ACC112 (cell line): Measurements from ENCODE around the gene PGBD1.

Experiments
- H2AFZ ChIP-seq: fragments of 200-600 bp; sonication (generic); one replicate; pipeline ENCODE4 v1.6.0; 2017; ENCODE audit warnings: antibody characterized with exemption, low read length; ENCODE audit not compliant: unreplicated experiment
- H3K27ac ChIP-seq: fragments of 200-600 bp; sonication (generic); 2 replicates; pipeline ENCODE4 v1.5.1; 2014; ENCODE audit warnings: low read depth, mild to moderate bottlenecking, antibody characterized with exemption, low read length, moderate library complexity
- H3K27me3 ChIP-seq: fragments of 200-600 bp; sonication (generic); 2 replicates; pipeline ENCODE4 v1.6.1; 2014; ENCODE audit warnings: mild to moderate bottlenecking, antibody characterized with exemption, low read length, moderate library complexity, mixed read lengths; ENCODE audit not compliant: insufficient read depth
- H3K36me3 ChIP-seq: fragments of 200-600 bp; sonication (generic); 2 replicates; pipeline ENCODE4 v1.6.1; 2016; ENCODE audit warnings: mild to moderate bottlenecking, antibody characterized with exemption, low read length, moderate library complexity, mixed read lengths; ENCODE audit not compliant: insufficient read depth
- H3K4me1 ChIP-seq: fragments of 200-600 bp; sonication (generic); one replicate; pipeline ENCODE4 v1.6.1; 2016; ENCODE audit warnings: low read length, mixed read lengths; ENCODE audit not compliant: insufficient read depth, unreplicated experiment, control insufficient read depth
- H3K4me3 ChIP-seq: fragments of 200-600 bp; sonication (generic); 2 replicates; pipeline ENCODE4 v1.5.1; 2014; ENCODE audit warnings: mild to moderate bottlenecking, low read depth, low read length
- H3K79me2 ChIP-seq: fragments of 200-600 bp; sonication (generic); one replicate; pipeline ENCODE4 v1.6.0; 2016; ENCODE audit warnings: low read length; ENCODE audit not compliant: control insufficient read depth, unreplicated experiment, insufficient read depth

The PGBD1 gene

GRCh38 chr6:28252009-28252975 lies 29.1 kb upstream of the PGBD1 start, which contains the start of gene ZKSCAN4:
ZKSCAN4 (minus strand) TSS chr6:28252269; CDS start chr6:28251980, 289 bp downstream.
- Histone ChIP-seq H3K79me2 (peaks cover 12% of the 10 kb centered on the region), H3K27me3 (no peaks in the 10 kb centered on the region), H2AFZ (peak within 1 kb of the TSS; percentile 94), H3K4me3 (peak within 1 kb of the TSS; percentile 92), H3K27ac (no peak within 1 kb of the TSS; the same call in 1 of the 2 replicates), H3K4me1 (peaks cover 25% of the 10 kb centered on the region), H3K36me3 (no peaks in the 10 kb centered on the region)

GRCh38 chr6:28254121-28254519 lies 27.3 kb upstream of the PGBD1 start:
- Histone ChIP-seq H3K4me3 (no peak overlapping the region), H3K79me2 (peaks cover 12% of the 10 kb centered on the region), H3K4me1 (peaks cover 25% of the 10 kb centered on the region), H3K36me3 (no peaks in the 10 kb centered on the region), H3K27ac (no peak overlapping the region), H3K27me3 (no peaks in the 10 kb centered on the region), H2AFZ (peak overlapping the region; percentile 28)

GRCh38 chr6:28257042-28257441 lies 24.3 kb upstream of the PGBD1 start:
- H3K36me3 ChIP-seq = no peaks in the 10 kb centered on the region
- H3K4me1 ChIP-seq = peaks cover 20% of the 10 kb centered on the region
- no peaks in the 10 kb centered on the region for H3K79me2 ChIP-seq
- no peak overlapping the region for H2AFZ ChIP-seq
- no peak overlapping the region for H3K27ac ChIP-seq
- H3K4me3 ChIP-seq = no peak overlapping the region
- H3K27me3 ChIP-seq = no peaks in the 10 kb centered on the region

- Histone ChIP-seq H3K4me1 (peaks cover under 1% of the 10 kb centered on the region), H3K36me3 (no peaks in the 10 kb centered on the region), H3K27me3 (no peaks in the 10 kb centered on the region), H3K4me3 (peak within 1 kb of the TSS; percentile 43; the same call in 1 of the 2 replicates), H3K27ac (no peak within 1 kb of the TSS), H3K79me2 (no peaks in the 10 kb centered on the region), H2AFZ (peak within 1 kb of the TSS; percentile 92)
These were observed 22.2 kb upstream of the PGBD1 start, which contains the start of gene NKAPL for GRCh38 chr6:28258877-28259777. NKAPL (plus strand) TSS chr6:28259297; CDS start chr6:28259372, 75 bp downstream.

- Histone ChIP-seq H3K27me3 (no peaks in the 10 kb centered on the region), H3K4me3 (no peak overlapping the region), H2AFZ (peak overlapping the region; percentile 2), H3K27ac (no peak overlapping the region), H3K4me1 (peaks cover 14% of the 10 kb centered on the region), H3K79me2 (peaks cover 13% of the 10 kb centered on the region), H3K36me3 (no peaks in the 10 kb centered on the region)
These were observed 17.4 kb upstream of the PGBD1 start for GRCh38 chr6:28263922-28264321.

- Histone ChIP-seq H3K27me3 (no peaks in the 10 kb centered on the region), H3K27ac (no peak overlapping the region), H3K36me3 (no peaks in the 10 kb centered on the region), H2AFZ (peak overlapping the region; percentile 15), H3K4me3 (no peak overlapping the region), H3K4me1 (peaks cover 18% of the 10 kb centered on the region), H3K79me2 (peaks cover 13% of the 10 kb centered on the region)
These were observed 16.5 kb upstream of the PGBD1 start for GRCh38 chr6:28264834-28265401.

GRCh38 chr6:28266563-28266961 lies 14.8 kb upstream of the PGBD1 start:
- Histone ChIP-seq H3K4me3 (peak overlapping the region; percentile 85), H3K36me3 (0 out of 2 replicates have a peak, but pooled peaks cover 3% of the 10 kb centered on the region), H2AFZ (peak overlapping the region; percentile 86), H3K4me1 (peaks cover 18% of the 10 kb centered on the region), H3K27ac (peak overlapping the region; percentile 32), H3K79me2 (peaks cover 25% of the 10 kb centered on the region), H3K27me3 (no peaks in the 10 kb centered on the region)

GRCh38 chr6:28266962-28267694 lies 14.2 kb upstream of the PGBD1 start, which contains the start of gene ZSCAN26:
ZSCAN26 (plus strand) TSS chr6:28267143; CDS start chr6:28271920, 4,777 bp downstream.
- Histone ChIP-seq H3K27ac (peak within 1 kb of the TSS; percentile 32), H3K36me3 (0 out of 2 replicates have a peak, but pooled peaks cover 3% of the 10 kb centered on the region), H3K4me1 (peaks cover 18% of the 10 kb centered on the region), H2AFZ (peak within 1 kb of the TSS; percentile 86), H3K79me2 (peaks cover 25% of the 10 kb centered on the region), H3K27me3 (no peaks in the 10 kb centered on the region), H3K4me3 (peak within 1 kb of the TSS; percentile 85)

GRCh38 chr6:28267695-28268059 lies 13.7 kb upstream of the PGBD1 start:
- peak overlapping the region; percentile 86 for H2AFZ ChIP-seq
- 0 out of 2 replicates have a peak, but pooled peaks cover 3% of the 10 kb centered on the region for H3K36me3 ChIP-seq
- H3K79me2 ChIP-seq = peaks cover 25% of the 10 kb centered on the region
- peak overlapping the region; percentile 32 for H3K27ac ChIP-seq
- peak overlapping the region; percentile 85 for H3K4me3 ChIP-seq
- no peaks in the 10 kb centered on the region for H3K27me3 ChIP-seq
- peaks cover 18% of the 10 kb centered on the region for H3K4me1 ChIP-seq
